Forelimb muscle (tissue), 1 donor: ENCODE results near the gene CASP8. TPM values are rescaled to one million over a fixed set of nuclear protein-coding genes. Genes with fewer than 3 reads are reported as not detected.

Experiments used
- DNase-seq: peaks from one replicate; pipeline ENCODE4 v3.0.0-alpha.2; 2013; ENCODE audit warnings: low read depth
- polyA plus RNA-seq: library from polyadenylated mRNA; unstranded; fragments of 120-200 nt; gene quantifications from one replicate; pipeline ENCODE4 v1.2.1, GENCODE V29; 2013; ENCODE audit not compliant: insufficient read length

CASP8 gene
- polyA plus RNA-seq, 1 donor: 6.6 TPM

- no peak for DNase-seq
These were observed 17.6 kb upstream of the CASP8 start for GRCh38 chr2:201242571-201243277.

- DNase-seq: no peak
These were observed 15.5 kb upstream of the CASP8 start for GRCh38 chr2:201244829-201245228.

GRCh38 chr2:201246280-201246679 lies 14.1 kb upstream of the CASP8 start:
- DNase-seq: no peak

GRCh38 chr2:201248288-201248844 lies 12.0 kb upstream of the CASP8 start:
- DNase-seq: no peak

GRCh38 chr2:201249889-201250288 lies 10.4 kb upstream of the CASP8 start:
- DNase-seq: no peak

GRCh38 chr2:201250741-201251140 lies 9.6 kb upstream of the CASP8 start:
- DNase-seq: no peak

- no peak for DNase-seq
These were observed 6.1 kb upstream of the CASP8 start for GRCh38 chr2:201254081-201254730.

GRCh38 chr2:201255408-201256033 lies 4.8 kb upstream of the CASP8 start:
- no peak for DNase-seq

GRCh38 chr2:201256082-201256481 lies 4.3 kb upstream of the CASP8 start:
- DNase-seq: no peak

- no peak for DNase-seq
These were observed 2.9 kb upstream of the CASP8 start for GRCh38 chr2:201257381-201257955.

GRCh38 chr2:201257956-201258665 lies 2.2 kb upstream of the CASP8 start:
- DNase-seq: peak; percentile 50

GRCh38 chr2:201258666-201259615 lies 1.4 kb upstream of the CASP8 start:
- no peak for DNase-seq

GRCh38 chr2:201261471-201261870 lies 1.1 kb downstream of the CASP8 start:
- DNase-seq: no peak

GRCh38 chr2:201261906-201262305 lies 1.6 kb downstream of the CASP8 start:
- DNase-seq: no peak

GRCh38 chr2:201262718-201263117 lies 2.4 kb downstream of the CASP8 start:
- no peak for DNase-seq

GRCh38 chr2:201263779-201264178 lies 3.4 kb downstream of the CASP8 start:
- no peak for DNase-seq

- DNase-seq: no peak
These were observed 4.3 kb downstream of the CASP8 start for GRCh38 chr2:201264472-201265173.

GRCh38 chr2:201266629-201267028 lies 6.3 kb downstream of the CASP8 start:
- no peak for DNase-seq

- no peak for DNase-seq
These were observed 7.1 kb downstream of the CASP8 start for GRCh38 chr2:201267278-201268030.
